ENCODE data around the gene FGFR1OP2. TPM values are rescaled to one million over a fixed set of nuclear protein-coding genes. Genes with fewer than 3 reads are reported as not detected.

FGFR1OP2 gene
- polyA plus RNA-seq, 1 of the 3 experiments (the other 2 are of a cell fraction) = 20.6 TPM

GRCh38 chr12:26895672-26896071 lies 42.6 kb upstream of the FGFR1OP2 start:
- H3K4me3 ChIP-seq (ENCODE audit: low read depth in 2 of 2, low read length in 1 of 2) = no peak overlapping the region
- no peaks in the 10 kb centered on the region for H4K20me1 ChIP-seq (ENCODE audit: insufficient read depth)
- DNase-seq = no peak
- POLR2A ChIA-PET = no interaction called here
- no peaks in the 10 kb centered on the region for H3K9me2 ChIP-seq
- CTCF ChIA-PET = interaction anchor here (4.6 kb wide), 1 partner anchor 11 kb away, joined by 31 read pairs; no protein-coding TSS in a partner anchor
- no peak overlapping the region for H3K27ac ChIP-seq (ENCODE audit: low read depth in 2 of 2, low read length in 1 of 2)
- no peak overlapping the region for H3K4me2 ChIP-seq
- no peaks in the 10 kb centered on the region for H3K27me3 ChIP-seq (ENCODE audit: insufficient read depth)
- H3F3A ChIP-seq (replicated peaks; ENCODE audit: insufficient read depth) = no peaks in the 10 kb centered on the region
- H3K4me1 ChIP-seq (ENCODE audit: control insufficient read depth in 1 of 2, insufficient read depth in 2 of 2, low read depth in 1 of 2, low read length in 1 of 2) = no peaks in the 10 kb centered on the region
- H2AFZ ChIP-seq (ENCODE audit: low read depth) = no peak overlapping the region
- no peaks in the 10 kb centered on the region for H3K79me2 ChIP-seq (ENCODE audit: insufficient read depth)
- no peaks in the 10 kb centered on the region for H3K9me3 ChIP-seq
- TF ChIP-seq, protein P1, sequence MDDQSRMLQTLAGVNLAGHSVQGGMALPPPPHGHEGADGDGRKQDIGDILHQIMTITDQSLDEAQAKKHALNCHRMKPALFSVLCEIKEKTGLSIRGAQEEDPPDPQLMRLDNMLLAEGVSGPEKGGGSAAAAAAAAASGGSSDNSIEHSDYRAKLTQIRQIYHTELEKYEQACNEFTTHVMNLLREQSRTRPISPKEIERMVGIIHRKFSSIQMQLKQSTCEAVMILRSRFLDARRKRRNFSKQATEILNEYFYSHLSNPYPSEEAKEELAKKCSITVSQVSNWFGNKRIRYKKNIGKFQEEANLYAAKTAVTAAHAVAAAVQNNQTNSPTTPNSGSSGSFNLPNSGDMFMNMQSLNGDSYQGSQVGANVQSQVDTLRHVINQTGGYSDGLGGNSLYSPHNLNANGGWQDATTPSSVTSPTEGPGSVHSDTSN (IDR thresholded peaks at IDR 0.05) = no peak
- no peak for TF ChIP-seq ZBTB33 (IDR thresholded peaks at IDR 0.05; ENCODE audit: borderline replicate concordance, low read depth)
- TF ChIP-seq GABPA (IDR thresholded peaks at IDR 0.05; ENCODE audit: low read depth) = no peak
- TF ChIP-seq TCF12 (IDR thresholded peaks at IDR 0.05) = no peak
- TF ChIP-seq, protein P2, sequence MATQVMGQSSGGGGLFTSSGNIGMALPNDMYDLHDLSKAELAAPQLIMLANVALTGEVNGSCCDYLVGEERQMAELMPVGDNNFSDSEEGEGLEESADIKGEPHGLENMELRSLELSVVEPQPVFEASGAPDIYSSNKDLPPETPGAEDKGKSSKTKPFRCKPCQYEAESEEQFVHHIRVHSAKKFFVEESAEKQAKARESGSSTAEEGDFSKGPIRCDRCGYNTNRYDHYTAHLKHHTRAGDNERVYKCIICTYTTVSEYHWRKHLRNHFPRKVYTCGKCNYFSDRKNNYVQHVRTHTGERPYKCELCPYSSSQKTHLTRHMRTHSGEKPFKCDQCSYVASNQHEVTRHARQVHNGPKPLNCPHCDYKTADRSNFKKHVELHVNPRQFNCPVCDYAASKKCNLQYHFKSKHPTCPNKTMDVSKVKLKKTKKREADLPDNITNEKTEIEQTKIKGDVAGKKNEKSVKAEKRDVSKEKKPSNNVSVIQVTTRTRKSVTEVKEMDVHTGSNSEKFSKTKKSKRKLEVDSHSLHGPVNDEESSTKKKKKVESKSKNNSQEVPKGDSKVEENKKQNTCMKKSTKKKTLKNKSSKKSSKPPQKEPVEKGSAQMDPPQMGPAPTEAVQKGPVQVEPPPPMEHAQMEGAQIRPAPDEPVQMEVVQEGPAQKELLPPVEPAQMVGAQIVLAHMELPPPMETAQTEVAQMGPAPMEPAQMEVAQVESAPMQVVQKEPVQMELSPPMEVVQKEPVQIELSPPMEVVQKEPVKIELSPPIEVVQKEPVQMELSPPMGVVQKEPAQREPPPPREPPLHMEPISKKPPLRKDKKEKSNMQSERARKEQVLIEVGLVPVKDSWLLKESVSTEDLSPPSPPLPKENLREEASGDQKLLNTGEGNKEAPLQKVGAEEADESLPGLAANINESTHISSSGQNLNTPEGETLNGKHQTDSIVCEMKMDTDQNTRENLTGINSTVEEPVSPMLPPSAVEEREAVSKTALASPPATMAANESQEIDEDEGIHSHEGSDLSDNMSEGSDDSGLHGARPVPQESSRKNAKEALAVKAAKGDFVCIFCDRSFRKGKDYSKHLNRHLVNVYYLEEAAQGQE (IDR thresholded peaks at IDR 0.05; ENCODE audit: low read depth, low read length) = no peak
- no peak overlapping the region for H3K9ac ChIP-seq
- 93% methylated on average over 4 of the region's 4 CpGs for WGBS (ENCODE audit: low lambda C conversion rate)
- peaks cover 7 to 8% of the 10 kb centered on the region in 2 experiments for H3K36me3 ChIP-seq (replicated peaks in 1 of 2; ENCODE audit: control insufficient read depth in 1 of 2, insufficient read depth in 2 of 2, low read length in 1 of 2)

DNA sequence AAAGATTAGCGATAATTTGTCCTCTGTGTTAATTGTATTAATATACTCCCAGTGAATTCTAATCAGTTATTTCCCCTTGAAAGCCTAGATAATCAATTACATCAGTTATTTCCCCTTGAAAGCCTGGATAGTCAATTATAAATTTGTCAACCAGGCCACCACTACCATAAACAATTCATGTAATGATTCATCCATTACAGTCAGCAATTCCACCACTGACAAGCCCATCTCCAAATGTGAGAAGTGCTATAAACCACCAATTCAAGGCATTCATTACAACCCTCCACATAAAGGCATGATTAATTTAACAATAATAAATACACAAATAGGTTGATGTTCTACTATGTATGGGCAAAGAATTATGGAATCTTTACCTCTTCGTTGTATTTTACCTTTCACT lies 41.4 kb upstream of the FGFR1OP2 start:
- CTCF ChIA-PET = interaction anchor here (0.6 to 4.6 kb wide), 3 partner anchors 9 to 119 kb away, joined by 3 to 31 read pairs (median 3); no protein-coding TSS in a partner anchor
- Histone ChIP-seq H4K20me1 (ENCODE audit: insufficient read depth) (no peaks in the 10 kb centered on the region), H3K9ac (no peak overlapping the region), H3K27me3 (ENCODE audit: insufficient read depth) (no peaks in the 10 kb centered on the region), H3K9me3 (no peaks in the 10 kb centered on the region), H2AFZ (ENCODE audit: low read depth) (no peak overlapping the region), H3K4me2 (no peak overlapping the region), H3K36me3 (replicated peaks in 1 of 2; ENCODE audit: control insufficient read depth in 1 of 2, insufficient read depth in 2 of 2, low read length in 1 of 2) (peaks cover 8 to 18% of the 10 kb centered on the region in 2 experiments), H3K79me2 (ENCODE audit: insufficient read depth) (no peaks in the 10 kb centered on the region), H3K4me1 (ENCODE audit: control insufficient read depth in 1 of 2, insufficient read depth in 2 of 2, low read depth in 1 of 2, low read length in 1 of 2) (no peaks in the 10 kb centered on the region), H3K9me2 (no peaks in the 10 kb centered on the region), H3K4me3 (ENCODE audit: low read depth in 2 of 2, low read length in 1 of 2) (no peak overlapping the region), H3K27ac (ENCODE audit: low read depth in 2 of 2, low read length in 1 of 2) (no peak overlapping the region), H3F3A (replicated peaks; ENCODE audit: insufficient read depth) (no peaks in the 10 kb centered on the region)
- POLR2A ChIA-PET = no interaction called here
- 86% methylated on average over 2 of the region's 2 CpGs for WGBS (ENCODE audit: low lambda C conversion rate)
- no peak for DNase-seq
- no peak for TF ChIP-seq YY1 (IDR thresholded peaks at IDR 0.05; ENCODE audit: low read depth)
- TF ChIP-seq NRF1 (IDR thresholded peaks at IDR 0.05; ENCODE audit: low read depth, low read length) = no peak
- no peak for TF ChIP-seq JUND (IDR thresholded peaks at IDR 0.05)
- no peak for TF ChIP-seq MXI1 (IDR thresholded peaks at IDR 0.05; ENCODE audit: low read depth, low read length)
- TF ChIP-seq FOXM1 (IDR thresholded peaks at IDR 0.05; ENCODE audit: low read depth) = no peak
- TF ChIP-seq GABPA (IDR thresholded peaks at IDR 0.05; ENCODE audit: low read depth) = no peak
- TF ChIP-seq, protein P3, sequence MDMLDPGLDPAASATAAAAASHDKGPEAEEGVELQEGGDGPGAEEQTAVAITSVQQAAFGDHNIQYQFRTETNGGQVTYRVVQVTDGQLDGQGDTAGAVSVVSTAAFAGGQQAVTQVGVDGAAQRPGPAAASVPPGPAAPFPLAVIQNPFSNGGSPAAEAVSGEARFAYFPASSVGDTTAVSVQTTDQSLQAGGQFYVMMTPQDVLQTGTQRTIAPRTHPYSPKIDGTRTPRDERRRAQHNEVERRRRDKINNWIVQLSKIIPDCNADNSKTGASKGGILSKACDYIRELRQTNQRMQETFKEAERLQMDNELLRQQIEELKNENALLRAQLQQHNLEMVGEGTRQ (IDR thresholded peaks at IDR 0.05; ENCODE audit: borderline replicate concordance, low read depth, low read length) = no peak
- TF ChIP-seq, protein P4, sequence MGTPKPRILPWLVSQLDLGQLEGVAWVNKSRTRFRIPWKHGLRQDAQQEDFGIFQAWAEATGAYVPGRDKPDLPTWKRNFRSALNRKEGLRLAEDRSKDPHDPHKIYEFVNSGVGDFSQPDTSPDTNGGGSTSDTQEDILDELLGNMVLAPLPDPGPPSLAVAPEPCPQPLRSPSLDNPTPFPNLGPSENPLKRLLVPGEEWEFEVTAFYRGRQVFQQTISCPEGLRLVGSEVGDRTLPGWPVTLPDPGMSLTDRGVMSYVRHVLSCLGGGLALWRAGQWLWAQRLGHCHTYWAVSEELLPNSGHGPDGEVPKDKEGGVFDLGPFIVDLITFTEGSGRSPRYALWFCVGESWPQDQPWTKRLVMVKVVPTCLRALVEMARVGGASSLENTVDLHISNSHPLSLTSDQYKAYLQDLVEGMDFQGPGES (IDR thresholded peaks at IDR 0.05; ENCODE audit: low read depth, low read length) = no peak
- TF ChIP-seq ZBTB33 (IDR thresholded peaks at IDR 0.05; ENCODE audit: borderline replicate concordance, low read depth) = no peak
- TF ChIP-seq, protein P1 (IDR thresholded peaks at IDR 0.05) = no peak
- no peak for TF ChIP-seq RAD21 (IDR thresholded peaks at IDR 0.05; ENCODE audit: low read length)
- no peak for TF ChIP-seq CHD2 (IDR thresholded peaks at IDR 0.05; ENCODE audit: low read length, partially characterized antibody)

Data from SK-N-SH (cell line).